DLD1 (cell line): ENCODE data around the gene RNF181.
"Not testable (repeated sequence)": the region's sequence is repeated elsewhere in the genome, so short reads cannot be mapped to it uniquely, and the experiment has no call there.

Experiments used
- in situ Hi-C: cut with HindIII; loops from 2 replicates; pipeline ENCODE4 v1.10.0; 2017; ENCODE audit warnings: low sequenced_read_pairs

RNF181 gene, protein sequence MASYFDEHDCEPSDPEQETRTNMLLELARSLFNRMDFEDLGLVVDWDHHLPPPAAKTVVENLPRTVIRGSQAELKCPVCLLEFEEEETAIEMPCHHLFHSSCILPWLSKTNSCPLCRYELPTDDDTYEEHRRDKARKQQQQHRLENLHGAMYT

DNA sequence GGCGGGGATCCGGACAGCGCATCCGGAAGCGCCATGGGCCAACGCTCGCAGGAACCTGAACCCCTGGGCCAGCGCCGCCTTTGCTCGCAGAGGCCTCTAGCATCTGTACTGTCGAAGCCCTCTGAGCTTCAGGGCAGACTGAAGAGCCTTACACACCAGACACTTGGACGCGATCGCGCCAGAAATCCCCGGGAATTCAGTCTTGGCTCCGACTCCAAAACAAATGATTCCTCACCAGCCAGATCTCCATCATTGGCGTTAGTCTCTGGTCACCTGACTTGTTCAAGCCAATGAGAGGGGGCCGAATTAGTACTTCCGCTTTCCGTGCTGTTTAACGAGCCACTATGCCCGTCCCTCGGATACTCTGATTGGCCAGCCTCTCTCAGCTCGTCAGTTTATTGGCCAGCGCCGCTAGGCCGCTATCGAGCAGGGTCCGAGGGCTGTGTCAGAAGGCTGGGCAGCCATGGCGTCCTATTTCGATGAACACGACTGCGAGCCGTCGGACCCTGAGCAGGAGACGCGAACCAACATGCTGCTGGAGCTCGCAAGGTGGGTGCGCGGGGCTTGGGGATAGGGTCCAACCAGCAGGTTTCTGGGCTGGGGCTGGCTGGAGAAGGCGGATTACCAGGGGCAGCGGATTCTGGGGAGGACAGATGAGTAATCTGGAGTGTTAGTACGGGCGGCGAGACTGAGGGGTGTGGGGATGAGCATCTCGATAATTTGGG is at the start of gene RNF181:
RNF181 (plus strand) TSS at position 445 of the 725 bp plus-strand sequence; CDS start at position 464, 19 bp downstream.
- in situ Hi-C loops = no loop called here

DNA sequence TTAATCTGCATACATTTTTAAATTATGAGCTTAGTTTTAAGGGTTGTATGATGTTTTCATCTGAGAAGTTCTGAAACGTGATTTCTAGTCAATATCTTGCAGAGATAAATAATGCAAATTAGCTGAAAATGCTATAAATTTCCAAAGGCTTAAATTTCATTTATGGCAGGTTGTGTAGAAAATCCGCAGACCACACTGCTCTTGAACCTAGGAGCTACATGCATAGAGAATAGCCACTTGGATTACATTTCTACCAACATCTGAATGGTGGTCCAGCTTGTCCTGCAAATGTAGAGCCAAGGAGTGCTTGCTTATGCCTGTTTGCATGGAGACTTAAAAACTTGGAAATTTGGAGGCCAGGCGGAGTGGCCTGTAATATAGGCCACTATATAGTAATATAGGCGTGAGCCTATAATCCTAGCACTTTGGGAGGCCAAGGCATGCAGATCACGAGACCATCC is 49.7 kb upstream of the RNF181 start:
- in situ Hi-C loops = loop anchor here (25.0 kb wide), 1 partner anchor 134 kb away; the partner anchor contains the start of genes CAPG and SH2D6

DNA sequence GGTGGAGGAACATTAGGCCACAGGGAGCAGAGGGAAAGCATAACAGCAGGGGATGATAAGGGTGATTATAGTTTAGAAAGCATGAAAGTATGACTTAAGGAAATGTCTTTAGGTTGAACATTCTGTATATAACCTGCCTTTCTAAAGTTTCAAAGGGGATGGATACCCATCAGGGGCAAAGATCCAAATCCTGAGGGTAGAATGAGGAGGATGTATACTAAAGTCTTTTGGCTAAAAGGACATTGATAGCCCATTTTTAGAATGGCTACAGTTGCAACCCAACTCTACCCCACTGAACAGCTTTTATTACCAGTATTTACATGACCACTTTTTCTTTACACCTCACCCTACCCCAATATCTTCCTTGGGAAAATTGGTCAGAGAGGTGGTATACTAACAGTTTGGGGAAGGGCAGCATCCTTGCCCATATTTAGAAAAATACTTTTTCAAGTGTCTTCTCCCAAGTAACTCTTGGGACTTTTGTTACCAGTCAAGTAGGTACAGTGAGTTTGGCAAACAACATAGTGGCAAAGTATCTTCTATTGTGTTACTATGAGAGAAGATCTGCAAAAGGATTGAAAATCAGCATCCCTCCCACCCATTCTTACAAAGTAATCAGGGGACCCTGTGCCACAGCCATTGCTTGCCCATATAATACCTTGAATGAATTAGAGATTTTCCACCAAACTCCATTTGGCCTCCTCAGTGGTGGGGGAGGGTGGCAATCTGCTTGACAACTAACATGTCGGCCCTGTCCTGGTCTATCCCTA is 48.3 kb upstream of the RNF181 start:
- in situ Hi-C loops = loop anchor here (25.0 kb wide), 1 partner anchor 135 kb away; the partner anchor contains the start of genes CAPG and SH2D6

DNA sequence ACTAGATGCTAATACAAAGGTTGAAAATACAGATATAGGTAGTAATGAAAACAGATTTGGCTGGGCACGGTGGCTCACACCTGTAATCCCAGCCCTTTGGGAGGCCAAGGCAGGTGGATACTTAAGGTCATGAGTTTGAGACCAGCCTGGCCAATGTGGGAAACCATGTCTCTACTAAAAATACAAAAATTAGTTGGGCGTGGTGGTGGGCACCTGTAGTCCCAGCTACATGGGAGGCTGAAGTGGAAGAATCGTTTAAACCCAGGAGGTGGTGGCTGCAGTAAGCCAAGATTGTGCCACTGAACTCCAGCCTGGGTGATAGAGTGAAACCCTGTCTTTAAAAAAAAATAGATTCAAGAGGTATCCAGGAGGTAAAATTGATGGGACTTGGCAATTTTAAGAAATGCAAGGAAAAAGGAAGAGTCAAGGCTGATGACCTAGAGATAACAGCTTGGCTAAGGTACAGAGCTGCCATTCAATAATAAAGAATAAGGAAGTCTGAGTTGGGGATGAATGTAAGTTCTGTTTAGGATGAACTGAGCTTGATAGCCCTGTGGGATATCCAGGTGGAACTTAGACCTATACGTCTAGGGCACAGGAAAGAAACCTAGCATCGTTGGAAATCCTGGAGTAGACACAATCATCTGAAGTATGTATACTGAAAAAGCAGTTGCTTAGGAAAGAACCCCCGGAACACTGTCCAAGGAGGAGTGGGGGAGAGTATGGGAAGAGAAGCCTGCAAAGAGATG is 47.5 kb upstream of the RNF181 start:
- in situ Hi-C loops = loop anchor here (25.0 kb wide), 1 partner anchor 136 kb away; the partner anchor contains the start of genes CAPG and SH2D6

DNA sequence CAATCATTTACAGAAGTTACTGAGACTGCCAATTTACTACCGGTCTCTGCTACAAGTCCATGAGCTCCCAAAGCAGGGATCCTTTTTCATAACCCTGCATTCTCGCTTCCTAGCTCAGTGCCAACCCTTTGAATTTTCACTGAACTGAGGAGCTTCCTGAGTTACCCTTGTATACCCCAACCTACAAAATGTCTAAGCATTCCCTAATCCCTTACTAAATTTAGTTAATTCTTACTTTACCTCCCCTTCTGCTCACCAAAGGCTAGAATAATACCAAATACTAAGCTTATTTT is 47.0 kb upstream of the RNF181 start:
- in situ Hi-C loops = loop anchor here (25.0 kb wide), 1 partner anchor 136 kb away; the partner anchor contains the start of genes CAPG and SH2D6

DNA sequence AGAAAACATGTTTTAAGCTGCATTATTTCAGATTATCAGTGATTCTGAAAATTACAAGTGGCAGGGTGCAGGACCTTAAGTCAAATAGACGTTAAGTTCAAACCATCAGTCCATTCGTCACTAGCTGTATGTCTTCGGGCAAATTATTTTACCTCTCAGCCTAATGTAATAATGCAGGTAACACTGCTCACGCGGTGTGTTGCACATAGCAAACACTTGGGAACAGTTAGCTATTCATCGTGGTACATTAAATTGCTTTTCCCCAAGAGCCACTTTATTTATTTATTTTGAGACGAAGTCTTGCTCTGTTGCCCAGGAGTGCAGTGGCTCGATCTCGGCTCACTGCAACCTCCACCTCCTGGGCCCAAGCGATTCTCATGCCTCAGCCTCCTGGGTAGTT is 46.5 kb upstream of the RNF181 start:
- in situ Hi-C loops = loop anchor here (25.0 kb wide), 1 partner anchor 137 kb away; the partner anchor contains the start of genes CAPG and SH2D6

DNA sequence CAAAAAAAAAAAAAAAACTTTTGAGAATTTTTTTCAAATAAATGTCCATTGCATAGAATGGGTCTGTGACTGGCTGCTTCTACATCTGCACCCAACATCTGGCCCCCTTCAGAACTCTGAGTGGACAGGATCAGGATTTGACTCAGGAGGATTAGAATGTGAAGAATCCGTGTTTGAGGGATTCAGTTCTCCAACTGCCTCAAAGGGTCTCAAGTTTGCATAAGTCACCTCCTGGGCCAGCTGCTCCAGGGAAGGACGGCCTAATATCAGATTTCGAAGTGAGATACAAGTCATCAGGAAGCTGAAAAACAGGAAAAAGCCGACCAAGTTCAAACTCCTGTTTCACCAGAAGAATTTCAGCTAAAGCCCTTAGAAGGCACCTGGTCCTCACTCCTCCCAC is 45.7 kb upstream of the RNF181 start:
- in situ Hi-C loops = loop anchor here (25.0 kb wide), 1 partner anchor 138 kb away; the partner anchor contains the start of genes CAPG and SH2D6

DNA sequence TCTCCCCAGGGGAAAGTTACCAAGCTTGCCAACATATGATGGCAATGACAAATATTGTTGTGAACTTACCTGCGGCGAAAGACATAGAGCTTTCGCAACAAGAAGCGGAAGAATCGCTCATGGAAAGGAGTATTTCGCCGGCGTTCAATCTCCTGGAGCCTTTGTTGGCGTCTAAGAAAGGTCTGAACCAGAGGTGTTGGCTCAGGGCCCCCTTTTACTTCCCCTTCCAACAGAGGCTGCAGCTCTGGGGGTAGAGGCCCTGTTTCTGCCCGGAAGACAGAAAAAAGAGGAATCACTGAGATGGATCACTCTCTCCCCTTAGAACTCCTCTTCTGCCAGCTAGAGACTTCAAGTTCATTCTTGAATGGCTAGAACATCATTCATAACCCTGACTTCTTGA is 45.1 kb upstream of the RNF181 start:
- in situ Hi-C loops = no loop called here

DNA sequence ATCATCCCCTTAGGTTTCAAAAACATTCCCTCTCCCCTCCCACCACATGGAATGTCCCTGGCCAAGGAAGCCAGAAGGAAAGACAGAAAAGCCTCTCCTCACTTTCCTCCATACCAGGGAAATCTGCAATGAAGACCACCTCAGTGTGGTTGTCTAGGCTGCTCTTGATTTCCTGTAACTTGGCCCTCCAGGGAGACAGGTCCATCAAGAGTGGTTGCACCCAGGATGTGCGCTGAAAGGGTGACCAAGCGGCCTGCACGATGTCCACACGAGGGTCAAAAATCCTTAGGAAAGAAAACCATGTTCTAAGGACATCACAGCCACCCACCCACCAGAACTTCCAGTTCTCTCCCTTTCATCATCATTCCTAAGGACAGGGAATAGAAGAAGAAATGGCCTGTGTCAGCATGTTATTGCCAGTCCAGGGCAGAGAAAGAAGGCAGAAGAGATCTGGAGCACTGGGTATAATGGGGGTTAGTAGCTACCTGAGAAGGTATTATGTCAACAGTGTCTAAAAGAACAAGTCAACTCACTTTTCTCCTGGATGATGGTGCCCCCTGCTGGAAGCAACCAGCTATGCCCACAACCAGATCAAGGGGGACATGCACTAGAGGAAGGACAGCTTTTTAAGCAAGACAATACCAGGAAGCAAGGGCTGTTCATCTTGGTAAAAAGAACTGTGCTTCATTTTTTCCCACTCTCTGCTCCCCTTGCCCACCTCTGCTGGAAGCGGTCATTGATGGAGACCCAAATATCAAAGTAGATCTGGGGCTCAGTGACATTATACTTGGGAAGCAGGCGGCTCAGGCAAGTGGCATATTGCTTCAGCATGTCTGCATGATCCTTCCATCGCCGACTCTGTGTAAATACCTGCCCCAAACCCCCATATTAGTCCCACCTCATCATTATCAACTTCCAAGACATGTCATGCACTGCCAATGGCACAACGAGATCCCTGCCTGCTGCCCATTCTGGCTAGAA is 43.6 kb upstream of the RNF181 start:
- in situ Hi-C loops = no loop called here

DNA sequence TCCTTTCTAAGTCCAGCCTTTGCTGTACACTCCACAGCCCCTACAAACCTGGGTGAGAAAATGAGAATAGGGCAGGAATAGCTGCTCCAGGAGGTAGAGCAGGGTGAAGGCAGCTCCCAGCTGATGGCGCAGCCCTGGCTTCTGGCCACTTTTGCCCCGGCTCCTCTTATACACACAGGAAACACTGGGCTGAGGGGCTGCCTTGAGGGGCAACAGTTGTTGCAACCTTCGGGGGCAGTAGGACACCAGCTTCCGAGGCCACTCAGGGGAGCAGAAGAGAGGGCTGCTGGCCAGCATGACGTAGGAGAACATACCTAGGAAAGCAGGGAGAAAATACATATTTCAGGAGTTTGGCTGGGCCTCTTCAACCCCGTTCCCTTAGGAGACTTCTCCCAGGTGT is 42.4 kb upstream of the RNF181 start:
- in situ Hi-C loops = no loop called here

DNA sequence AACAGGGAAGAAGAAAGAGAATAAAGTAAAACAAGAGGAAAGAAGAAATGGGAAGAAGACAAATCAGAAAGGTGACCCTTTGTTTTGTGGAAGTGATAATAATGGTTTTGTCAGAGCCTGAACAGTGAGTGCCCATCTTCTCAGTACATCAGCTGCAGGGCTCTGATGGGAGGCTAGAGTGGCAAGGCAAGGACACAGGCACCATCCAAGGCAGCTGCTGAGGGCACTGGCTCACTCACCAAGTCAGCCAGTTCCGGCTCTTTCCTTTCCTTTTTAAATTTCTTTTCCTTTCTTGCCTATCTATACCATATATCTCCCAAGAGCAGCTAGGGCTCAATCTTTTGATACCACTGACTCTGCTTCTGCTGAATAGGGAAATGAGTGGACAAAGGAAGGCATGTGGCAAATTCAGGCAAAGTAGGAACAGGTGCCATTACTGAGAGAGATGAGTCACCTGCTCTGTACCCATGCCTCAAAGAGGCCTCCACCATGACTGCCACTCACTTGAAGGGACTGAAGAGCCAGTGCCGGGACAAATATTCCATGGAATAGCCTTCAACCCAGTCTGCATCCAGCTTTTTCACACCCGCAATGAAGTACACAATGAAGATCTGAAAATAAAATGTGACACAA is 40.4 kb upstream of the RNF181 start:
- in situ Hi-C loops = no loop called here

DNA sequence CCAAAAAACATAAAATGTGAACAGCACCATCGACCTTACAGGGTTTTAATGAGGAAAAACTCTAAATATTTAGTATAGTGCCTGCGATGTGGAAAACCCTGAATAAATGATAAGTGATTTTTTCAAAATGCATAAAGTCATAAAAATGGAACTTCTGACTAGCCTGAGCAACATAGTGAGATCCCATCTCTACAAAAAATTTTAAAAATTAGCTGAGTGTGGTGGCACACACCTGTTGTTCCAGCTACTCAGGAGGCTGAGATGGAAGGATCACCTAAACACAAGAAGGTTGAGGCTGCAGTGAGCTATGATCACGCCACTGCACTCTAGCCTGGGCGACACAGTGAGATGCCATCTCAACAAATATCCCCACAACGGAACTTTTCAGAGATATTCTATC is 38.4 kb upstream of the RNF181 start:
- in situ Hi-C loops = no loop called here

DNA sequence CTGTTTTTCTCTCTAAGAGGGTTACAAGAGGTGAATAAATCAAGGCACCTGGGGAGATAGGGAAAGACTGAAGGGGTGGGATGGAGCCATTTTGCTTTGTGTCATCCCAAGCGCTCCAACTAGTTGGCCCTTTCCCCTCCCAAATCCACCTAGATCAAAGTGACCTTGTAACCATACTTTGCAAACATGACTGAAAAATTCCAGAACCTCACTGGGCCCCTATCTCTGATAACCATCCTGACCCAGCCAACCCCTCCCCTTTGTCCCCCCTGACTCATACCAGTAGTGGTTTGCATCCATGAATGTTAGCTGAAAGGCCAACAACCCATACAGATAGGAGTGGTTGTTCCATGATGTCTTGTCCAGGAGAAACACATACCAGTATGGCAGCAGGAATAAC is 37.4 kb upstream of the RNF181 start:
- in situ Hi-C loops = no loop called here

DNA sequence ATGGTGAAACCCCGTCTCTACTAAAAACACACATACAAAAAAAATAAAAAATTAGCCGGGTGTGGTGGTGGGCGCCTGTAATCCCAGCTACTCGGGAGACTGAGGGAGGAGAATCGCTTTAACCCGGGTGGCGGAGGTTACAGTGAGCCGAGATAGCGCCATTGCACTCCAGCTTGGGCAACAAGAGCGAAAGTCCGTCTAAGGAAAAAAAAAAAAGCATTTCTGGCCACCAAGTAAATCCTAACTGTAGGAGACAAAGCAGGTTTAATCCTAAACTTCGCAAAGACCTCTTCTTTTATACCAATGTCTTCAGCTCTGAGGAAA is 35.2 kb upstream of the RNF181 start:
- in situ Hi-C loops = not testable (repeated sequence)

DNA sequence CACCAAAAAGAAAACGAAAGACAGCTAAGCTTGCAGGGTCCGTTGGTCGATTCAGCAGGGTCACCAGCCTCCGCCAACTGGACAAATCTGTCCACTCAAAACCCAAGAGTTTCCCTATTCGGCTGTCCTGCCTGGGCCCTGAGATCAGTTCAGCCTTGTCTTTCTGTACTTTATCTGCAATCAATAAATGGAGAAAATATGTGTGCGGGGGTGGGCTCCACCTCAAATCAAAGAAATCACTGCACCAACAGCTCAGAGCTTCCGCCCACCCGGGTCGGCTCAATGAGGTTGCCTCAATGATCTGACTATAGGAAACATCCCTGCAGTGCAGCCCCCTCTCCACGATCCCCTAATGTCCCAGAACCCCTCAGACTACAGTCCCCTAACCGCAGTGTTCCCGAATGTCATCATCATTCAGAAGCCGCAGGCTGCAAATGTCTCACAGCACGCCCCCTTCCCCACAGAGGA is 34.7 kb upstream of the RNF181 start:
- in situ Hi-C loops = no loop called here

DNA sequence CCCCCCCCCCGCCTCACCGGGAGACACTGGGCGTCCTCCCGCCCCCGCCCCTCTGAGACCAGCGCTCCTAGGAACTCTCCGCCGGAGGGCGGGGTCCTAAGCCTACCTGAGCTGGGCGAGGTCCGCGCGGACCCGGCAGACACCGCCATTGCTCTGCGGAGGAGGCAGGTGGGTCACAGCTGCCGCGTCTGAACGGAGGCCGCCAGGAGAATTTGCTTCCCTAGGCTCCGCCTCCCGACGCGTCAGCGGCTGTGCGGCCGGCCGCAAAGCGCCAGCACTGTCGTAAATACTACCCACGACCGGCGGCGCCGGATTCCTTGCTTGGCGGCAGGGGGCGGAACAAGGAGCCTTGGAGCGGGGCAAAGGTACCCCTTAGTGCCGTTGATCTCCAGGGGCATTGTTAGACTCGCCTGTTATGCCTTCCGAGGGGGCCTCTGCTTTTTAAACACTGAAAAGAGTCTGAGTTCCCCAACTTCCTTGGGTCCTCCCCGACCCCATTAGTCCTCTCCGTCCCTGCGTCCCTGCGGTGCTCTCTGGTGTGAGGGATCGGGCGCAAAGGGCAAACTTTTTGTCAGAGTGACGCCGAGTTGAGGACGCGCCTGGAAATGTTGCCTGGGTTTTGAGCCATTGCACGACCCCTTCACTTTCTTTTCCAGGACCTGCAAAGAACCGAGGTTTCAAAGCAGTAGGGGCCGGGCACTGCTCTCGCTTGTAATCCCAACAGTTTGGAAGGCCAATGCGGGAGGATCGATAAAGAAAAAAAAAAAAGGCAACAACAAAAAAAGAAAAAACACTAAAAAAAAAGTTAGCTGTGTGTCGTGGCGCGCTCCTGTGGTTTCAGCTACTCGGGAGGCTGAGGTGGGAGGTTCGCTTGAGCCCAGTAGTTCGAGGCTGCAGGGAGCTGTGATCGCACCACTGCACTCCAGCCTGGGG is 34.0 kb upstream of the RNF181 start, which contains the start of gene GGCX:
GGCX (minus strand) TSS at position 214 of the 933 bp plus-strand sequence; CDS start at position 149, 65 bp downstream.
- in situ Hi-C loops = no loop called here

DNA sequence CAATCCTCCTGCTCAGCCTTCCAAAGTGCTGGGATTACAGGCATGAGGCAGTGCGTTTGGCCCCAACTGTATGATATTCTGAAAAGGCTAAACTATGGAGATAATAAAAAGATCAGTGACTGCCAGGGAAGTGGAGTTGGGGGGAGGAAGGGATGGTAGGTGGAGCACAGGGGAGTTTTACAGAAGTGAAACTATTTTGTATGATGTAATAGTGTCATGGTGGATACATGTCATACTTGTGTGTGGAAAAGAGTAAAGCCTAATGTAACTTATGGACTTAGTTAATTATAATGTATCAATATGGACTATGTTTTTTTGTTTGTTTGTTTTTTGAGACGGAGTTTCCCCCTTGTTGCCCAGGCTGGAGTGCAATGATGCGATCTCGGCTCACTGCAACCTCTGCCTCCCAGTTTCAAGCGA is 31.4 kb upstream of the RNF181 start:
- in situ Hi-C loops = no loop called here

DNA sequence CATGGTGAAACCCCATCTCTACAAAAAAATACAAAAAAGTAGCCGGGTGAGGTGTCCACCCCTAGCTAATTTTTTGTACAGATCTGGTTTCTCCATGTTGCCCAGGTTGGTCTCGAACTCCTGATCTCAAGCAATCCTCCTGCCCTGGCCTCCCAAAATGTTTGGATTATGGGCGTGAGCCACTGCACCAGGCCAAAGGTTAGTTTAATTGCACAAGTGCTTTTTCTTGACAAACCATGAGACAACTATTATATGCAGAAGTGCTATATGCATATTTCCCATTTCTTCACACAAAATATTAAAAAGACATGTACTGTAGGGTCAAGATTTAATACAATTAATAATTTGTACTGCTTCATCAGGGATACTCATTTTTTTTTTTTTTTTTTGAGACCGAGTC is 29.3 kb upstream of the RNF181 start:
- in situ Hi-C loops = no loop called here
